DMS153 treated with DMSO at 0.1 percent for 48 hours (cell line): Measurements from ENCODE around the gene RASA4.
"Not testable (repeated sequence)": the region's sequence is repeated elsewhere in the genome, so short reads cannot be mapped to it uniquely, and the experiment has no call there.

ENCODE experiments used
- DNase-seq: peaks from one replicate; lab custom pipeline; 2025; ENCODE audit not compliant: unreplicated experiment; lab: John Stamatoyannopoulos, UW

RASA4 gene

DNA sequence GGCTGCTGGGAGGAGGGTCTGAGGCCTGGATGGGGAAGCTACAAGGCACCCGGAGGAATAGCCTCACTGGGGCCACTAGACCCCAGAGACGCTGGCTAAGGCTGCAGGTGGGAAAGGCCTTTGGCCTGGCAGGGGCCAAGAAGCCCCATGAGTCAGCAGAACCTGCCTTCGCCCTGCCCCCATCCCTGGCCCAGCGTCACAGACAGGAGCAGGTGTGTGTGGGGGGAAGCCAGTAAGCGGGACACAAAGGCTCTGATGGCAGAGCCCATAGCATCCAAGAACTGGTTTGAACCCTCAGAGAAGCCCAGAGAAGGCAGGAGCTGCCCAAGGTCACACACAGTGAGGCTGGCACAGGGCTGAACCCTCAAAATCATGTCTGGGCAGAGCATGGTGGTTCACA is 9.7 kb downstream of the RASA4 start:
- DNase-seq: not testable (repeated sequence)

DNA sequence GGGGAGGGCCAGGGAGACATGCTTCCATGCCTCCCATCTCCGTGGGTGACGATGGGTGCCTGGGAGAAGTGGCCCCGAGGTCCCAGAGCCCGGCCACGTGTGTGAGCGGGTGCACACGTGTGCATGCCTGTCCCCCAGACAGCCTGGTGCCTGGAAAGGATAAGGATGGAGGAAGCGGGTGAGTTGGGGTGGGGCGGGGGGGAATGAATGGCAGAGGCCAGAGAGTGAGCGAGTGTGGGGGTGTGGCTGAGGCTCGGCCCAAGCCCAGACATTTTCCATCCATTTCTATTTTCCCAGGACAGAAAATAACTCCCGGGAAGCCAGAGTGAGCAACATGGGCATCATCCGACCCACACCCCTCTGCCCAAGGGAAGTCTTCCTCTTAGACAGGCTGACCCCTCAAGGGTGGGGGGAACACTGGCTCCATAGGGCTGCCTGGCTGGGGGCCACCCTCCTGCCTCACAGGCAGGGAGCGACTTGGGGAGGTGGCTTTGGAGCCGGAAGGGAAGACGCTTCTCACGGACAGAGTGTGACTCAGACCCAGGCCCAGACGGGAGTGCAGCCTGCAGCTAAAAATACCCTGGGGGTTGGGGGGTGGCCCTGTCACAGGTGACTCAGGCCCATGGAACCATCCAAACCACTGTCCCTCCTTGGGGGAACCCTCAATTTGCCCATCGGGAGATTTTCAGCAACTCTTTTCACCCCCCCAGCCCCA is 12.0 kb downstream of the RASA4 start:
- not testable (repeated sequence) for DNase-seq

DNA sequence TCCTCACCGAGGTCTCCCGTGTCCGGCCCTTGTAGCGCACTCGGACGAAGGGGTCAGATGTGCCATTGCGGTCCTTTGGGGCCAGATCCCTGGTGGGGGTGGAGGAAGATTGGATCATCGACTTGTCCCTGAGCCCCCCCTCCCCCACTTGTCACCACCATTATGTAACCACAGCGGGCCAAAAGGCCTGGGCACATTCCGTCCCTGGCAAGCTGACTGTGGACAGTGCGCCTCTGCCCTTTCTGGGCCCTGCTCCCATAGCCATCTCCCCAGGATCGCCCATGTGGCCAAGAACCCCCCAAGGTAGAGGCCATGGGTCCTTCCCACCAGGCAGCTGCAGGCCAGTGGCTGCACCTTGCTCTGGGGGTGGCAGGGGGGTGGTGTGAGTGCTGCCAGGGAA is 14.2 kb downstream of the RASA4 start:
- not testable (repeated sequence) for DNase-seq

DNA sequence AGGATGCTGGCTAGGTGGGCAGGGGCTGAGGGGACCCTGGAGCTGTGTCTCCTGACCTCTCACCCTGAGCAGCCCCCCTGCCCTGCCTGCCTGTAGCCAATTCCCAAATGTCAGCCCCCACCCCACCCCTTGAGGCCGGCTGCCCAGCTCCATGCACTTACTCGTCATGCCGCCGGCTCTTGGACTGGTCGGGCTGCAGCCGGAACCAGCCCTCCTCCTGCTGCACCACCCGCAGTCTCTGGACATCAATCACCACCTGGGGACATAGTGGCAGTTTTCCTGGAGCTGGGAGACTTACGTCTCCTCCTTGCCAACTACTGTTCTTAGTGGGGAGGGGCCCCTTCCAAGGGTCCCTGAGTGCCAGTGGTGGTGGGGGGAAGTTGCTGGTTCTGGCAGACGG is 16.9 kb downstream of the RASA4 start:
- not testable (repeated sequence) for DNase-seq

DNA sequence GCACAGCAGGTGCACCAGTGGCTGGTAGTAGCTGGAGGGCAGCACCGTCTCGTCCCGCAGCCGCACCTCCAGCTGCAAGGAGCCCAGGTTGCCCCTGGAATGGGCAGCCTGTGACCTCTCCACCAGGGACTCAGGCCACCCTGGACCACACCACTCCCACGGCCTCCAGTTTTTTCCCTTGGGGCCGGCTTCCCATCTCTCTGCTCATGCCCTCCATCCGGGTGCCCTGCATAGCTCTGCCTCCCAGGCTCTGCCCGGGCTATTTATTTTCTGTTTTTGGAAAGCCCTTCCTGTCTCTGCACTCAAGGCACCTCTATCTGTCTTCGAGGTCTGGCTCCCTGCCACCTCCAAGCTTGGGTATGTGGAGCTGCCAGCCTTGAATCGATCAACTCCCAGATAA is 20.5 kb downstream of the RASA4 start:
- not testable (repeated sequence) for DNase-seq

DNA sequence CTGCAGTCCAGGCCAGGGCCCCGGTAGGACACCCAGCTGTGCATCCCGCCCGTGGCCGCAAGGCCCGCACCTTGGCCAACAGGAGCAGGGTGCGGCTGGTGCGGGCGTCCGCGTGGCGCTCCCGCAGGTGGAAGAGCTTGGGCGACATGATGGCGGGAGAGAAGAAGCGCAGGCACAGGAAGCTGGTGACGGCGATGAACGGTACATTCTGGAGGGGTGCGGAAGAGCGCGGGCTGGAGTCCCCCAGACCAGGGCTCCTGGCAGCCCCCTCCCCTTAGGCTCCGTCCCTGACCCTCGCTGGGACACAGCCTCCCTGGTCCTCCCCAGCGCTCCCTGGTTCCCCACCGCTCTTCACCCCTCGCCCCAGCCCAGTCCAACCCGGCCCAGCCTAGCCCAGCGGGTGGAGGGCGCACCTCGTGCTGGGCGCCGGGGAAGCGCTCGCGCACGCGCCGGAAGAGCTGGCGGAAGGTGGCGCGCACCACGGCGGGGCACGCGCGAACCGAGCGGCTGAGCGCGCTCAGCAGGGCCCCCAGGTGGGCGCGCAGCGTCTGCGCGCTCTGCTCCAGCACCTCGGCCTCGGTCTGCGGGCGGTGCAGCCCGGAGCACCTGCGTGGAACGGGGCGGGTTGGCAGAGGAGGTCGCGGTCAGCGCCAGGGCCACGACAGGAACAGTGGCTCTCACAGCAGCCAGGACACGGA is 22.8 kb downstream of the RASA4 start:
- not testable (repeated sequence) for DNase-seq

DNA sequence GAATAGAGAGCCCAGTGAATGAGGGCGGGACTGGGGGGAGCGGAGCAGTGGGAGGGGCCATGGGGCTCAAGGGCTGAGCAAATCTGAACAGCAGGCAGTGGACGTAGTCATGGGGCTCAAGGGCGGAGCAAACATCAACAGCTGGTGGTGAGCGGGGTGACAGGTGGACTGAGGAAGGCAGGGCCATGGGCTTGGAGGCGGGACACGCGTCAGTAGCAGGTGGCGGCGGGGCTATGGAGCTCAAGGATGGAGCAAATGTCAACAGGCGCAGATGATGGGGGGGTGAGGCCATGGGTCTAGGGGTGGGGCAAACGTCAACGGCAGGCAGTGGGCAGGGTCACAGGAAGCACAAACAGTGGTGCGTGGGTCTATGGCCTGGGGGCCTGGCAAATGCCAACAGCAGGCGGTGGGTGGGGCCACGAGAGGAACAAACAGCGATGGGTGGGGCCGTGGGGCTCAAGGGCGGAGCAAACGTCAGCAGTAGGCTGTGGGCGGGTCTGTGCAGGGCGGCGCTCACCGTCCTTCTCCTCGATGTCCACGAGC is 24.0 kb downstream of the RASA4 start:
- not testable (repeated sequence) for DNase-seq

DNA sequence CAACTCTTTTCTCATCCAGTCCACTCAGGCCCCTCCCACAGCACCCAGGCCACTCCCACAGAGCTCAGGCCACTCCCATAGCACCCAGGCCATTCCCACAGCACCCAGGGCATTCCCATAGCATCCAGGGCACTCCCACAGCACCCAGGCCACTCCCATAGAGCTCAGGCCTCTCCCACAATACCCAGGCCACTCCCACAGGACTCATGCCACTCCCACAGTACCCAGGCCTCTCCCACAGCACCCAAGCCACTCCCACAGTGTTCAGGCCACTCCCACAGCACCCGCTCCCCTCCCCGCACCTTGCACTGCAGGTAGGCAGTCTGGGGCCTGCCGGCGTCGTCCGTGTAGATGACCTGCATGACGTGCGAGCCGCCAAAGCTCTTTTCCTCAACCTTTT is 26.7 kb downstream of the RASA4 start:
- not testable (repeated sequence) for DNase-seq

DNA sequence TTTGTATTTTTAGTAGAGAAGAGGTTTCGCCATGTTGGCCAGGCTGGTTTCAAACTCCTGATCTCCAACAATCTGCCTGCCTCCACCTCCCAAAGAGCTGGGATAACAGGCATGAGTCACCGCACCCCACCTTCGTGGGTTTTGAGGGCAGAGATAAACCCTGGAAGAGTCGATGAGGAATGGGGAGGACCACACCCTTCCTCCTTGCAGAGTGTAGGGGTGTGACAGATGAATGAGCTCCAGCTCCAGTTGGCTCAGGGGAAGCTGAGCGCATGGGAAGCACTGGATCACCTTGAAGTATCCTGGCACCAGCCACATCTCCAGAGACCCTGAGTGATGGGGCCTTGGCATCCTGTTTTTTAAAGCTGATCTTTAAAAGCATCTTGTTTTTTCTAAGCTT is 33.1 kb downstream of the RASA4 start:
- not testable (repeated sequence) for DNase-seq

DNA sequence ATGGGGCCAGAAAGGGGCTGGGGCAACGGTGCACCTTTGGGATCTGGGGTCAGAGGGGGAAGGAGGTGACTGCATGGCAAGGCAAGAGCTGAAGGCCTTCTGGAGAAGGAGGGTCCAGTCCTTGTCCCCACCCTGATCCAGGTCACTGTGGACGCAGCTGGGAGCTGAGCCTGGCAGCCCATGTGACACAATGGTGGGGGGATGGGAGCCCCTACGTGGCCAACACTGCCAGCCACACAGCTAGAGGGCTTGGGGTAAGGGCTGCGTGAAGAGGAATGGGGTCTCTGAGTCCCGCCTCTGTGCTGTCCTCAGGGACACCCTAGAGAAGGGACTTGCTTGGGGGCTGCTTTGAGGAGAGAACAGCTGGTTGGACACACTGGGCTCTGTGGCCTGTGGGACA is 34.8 kb downstream of the RASA4 start:
- not testable (repeated sequence) for DNase-seq

DNA sequence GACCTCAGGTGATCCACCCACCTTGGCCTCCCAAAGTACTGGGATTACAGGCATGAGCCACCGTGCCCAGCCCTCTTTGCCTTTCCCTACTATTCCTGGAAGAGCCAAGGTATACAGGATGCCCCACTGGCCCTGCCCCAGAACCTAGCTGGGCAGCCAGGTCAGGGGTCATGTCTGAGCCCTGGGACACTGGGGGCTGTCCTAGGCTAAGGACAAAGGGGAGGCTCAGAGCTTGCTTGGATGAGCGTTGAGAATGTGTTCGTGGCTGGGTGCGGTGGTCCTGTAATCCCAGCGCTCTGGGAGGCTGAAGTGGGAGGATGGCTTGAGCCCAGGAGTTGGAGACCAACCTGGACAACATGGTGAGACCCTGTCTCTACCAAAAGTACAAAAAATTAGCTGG is 38.1 kb downstream of the RASA4 start:
- DNase-seq: not testable (repeated sequence)

DNA sequence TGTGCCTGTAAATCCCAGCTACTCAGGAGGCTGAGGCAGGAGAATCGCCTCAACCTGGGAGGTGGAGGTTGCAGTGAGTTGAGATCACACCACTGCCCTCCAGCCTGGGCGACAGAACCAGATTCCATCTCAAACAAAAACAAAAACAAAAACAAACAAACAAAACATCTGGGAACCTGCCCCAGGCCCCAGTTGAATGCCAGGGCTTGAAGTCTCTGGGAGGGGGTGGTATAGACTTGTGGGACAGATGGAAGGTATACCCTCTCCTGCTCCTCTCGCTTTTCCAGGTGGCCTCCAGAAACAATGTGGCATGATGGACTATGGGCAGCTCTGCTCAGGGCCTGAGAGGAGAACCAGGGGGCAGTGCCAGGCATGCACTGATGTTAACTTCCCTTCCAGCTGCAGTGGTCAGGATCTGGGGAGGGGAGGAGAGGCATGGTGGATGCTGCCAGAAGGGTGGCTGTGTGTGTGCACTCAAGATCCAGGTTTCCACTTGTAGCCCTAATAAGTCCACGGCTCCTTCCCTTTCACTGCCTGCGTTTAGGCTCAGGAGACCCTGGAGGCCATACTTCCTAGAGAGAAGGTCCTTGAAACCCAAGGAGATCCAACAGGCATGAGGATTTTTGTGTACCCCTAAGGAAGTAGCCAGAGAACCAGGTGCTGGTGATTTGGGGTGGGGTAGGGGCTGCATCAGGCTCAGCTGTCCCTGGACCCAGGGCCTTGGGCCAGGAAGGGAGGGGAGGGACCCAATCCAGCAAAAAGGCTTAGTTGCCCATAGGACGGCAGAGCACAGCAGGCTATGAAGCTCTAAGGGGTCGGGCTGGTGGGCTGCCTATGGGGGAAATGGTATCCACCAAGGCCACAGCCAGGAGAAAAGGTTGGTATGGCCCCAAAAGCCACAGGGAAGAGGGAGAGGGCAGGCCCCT is 39.0 kb downstream of the RASA4 start:
- not testable (repeated sequence) for DNase-seq

DNA sequence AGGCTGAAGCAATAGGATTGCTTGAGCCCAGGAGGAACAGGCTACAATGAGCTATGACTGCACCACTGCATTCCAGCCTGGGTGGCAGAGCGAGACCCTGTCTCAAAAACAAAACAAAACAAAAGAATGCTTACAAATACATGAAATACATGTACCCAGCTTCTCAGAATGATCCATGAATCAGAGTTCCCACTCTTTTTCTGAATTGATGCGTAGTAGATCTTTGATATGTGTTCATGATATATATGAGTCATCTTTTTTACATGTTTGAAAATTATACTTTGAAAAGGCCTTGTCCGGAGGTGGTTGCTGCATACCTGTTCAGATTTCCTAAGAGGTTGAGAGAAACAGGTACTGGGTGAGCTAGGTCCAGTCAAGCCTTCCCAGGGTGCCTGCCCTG is 40.2 kb downstream of the RASA4 start:
- not testable (repeated sequence) for DNase-seq

DNA sequence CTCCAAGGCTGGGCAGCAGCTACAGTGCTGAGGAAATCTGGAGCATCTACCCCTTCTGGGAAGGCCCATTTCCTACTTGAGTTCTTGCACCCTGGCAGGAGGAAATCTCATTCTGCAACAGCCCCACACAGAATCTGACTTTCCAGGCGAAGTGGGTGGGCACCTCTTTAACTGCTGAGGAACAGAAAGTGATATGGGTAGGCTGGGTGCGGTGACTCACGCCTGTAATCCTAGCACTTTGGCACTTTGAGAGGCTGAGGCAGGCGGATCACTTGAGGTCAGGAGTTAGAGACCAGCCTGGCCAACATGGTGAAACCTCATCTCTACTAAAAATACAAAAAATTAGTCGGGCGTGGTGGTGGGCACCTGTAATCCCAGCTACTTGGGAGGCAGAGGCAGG is 41.9 kb downstream of the RASA4 start:
- DNase-seq: not testable (repeated sequence)

DNA sequence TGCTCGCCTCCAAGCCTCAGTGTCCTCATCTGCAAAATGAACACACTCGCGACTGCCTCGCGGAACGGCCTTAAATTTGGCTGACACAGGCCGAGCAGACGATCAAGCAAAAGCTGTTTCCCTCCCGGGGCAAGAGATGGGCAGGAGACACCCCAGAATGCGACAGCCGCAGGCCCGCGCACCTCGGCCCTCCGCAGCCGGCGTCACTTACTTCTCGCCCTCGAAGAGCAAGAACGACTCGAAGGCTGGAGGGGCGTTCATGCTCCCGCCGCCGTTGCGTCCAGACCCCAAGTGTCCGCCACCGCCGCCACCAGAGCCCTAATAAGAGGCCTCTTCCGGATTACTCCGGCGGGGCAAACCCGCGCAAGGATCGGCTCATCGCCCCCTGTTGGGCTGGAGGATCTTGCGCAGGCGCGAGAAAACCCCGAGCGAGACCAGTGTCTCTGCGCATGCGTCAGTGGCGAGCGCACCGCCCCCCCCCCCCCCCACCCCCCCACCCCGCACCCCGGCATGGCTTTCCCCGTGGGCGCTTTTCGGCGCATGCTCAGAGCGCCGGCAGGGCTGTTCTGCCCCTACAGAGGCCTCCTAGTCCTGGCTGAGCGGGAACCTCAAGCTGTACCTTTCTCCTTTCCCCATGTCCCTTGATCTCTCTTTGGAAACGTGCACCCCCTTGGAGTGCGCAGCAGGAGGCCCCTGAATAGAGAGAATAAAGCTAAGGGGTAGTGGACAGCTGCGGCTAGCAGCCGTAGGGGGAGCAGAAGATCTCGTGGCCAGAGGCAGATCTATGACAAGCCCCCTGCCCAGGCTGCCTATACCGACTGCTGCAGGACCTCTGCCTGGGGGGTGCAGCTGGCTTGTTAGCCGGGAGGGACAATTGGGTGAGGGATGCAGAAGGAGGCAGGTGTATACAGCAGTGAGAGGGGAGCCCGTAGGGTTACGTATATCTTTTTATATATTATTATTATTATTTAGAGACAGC is 44.0 kb downstream of the RASA4 start, which contains the start of gene POLR2J3:
Gene POLR2J3, minus strand, starts transcription at position 323 of the 979 bp plus-strand sequence. Its CDS starts 62 bp downstream, at position 261.
- not testable (repeated sequence) for DNase-seq

DNA sequence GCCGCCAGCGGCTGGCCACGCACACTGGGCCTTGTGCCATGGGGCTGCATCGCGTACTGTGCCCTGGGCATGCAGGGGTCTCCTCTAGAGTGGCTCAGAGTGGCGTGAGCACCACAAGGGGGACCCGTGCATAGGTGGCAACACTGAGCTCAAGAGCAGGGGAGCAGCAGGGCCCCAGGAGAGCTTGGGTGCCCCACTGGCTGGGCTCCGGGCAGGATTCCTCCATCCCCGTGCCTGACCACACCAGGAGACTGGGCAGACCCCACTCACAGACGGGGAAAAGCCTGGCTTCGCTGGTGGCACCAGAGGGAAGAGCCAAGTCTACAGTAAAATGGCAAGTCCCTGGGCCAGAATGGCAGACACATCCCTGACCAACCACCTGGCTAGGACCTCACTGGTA is 47.9 kb downstream of the RASA4 start:
- DNase-seq: not testable (repeated sequence)

DNA sequence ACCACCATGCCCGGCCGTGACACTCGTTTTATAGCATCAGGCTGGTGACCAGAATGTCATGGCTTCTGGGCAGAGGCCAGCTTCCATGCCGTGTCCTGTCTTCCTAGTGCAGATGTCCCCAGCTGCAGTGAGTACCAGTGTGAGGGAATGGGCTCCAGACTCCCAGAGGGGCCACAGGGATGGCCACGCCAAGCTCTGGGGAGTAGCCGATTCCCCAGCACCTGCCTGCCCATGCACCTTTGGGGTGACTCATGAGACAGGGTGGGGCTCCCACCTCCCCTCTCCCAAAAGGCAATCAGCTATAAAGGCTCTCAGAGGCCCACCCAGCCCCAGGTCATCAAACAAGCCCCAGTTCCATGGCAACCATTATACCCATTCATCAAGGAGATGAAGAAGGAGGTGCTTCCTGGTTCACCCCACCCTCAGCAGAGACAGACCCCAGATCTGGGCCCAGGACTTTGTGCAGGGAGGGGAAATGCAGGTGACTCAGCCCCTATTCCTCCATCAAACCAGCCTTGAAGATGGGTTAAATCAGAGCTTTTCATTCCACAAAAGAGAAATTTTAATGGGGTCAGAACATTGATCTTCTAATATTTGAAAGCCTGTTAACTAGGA is 65.6 kb downstream of the RASA4 start, which contains the start of gene SPDYE2:
Gene SPDYE2, plus strand, starts transcription at position 419 of the 615 bp plus-strand sequence. CDS start 2,030 bp downstream, outside the sequence.
- not testable (repeated sequence) for DNase-seq

DNA sequence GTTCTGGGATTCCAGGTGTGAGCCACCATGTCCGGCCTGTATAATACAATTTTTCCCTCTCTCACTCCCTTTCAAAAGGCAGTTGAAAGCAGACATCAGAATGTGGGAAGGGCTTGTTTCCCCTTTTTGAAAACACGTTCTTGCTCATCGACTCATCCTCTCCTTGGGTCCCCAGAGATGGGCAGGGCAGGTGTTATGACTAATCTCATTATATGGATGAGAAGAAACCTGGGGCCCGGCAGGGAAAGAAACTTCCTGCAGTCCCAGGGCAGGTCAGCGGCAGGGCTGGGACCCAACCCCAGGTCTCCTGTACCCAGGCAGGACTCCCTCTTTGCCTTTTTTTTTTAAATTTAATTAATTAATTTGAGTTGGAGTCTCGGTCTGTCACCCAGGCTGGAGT is 70.2 kb downstream of the RASA4 start:
- DNase-seq: not testable (repeated sequence)

DNA sequence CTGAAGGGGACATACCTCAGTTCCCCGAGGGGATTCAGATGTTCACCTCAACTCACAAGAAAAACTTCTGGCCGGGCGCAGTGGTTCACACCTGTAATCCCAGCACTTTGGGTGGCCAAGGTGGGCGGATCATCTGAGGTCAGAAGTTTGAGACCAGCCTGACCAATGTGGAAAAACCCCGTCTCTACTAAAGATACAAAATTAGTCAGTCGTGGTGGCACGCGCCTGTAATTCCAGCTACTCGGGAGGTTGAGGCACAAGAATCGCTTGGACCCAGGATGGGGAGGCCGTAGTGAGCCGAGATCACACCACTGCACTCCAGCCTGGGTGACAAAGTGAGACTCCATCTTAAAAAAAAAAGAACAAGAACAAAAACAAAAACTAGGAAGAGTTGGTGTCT is 71.3 kb downstream of the RASA4 start:
- not testable (repeated sequence) for DNase-seq
